ENCODE data around the gene PRKAG1.

DNA sequence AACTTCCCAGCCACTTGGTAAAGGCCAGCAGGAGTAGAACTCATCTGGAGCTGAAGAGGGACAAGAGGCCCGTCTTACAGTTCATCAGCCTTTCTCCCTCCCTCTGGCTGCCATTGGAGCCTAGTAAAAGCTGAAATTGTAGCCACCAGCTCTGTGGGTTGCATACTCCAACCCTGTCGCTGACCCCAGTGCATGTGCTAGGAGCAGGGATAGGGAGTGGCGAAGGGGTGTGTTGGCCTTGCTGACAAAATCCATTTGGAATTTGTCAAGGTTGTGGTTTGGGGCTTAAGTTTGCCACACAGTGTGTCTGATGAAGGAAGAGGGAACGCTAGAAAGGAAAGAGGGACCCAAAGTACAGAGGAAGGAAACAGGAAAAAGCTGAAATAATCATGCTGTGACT lies 57.2 kb downstream of the PRKAG1 start:
- TF ChIP-seq, protein P1, sequence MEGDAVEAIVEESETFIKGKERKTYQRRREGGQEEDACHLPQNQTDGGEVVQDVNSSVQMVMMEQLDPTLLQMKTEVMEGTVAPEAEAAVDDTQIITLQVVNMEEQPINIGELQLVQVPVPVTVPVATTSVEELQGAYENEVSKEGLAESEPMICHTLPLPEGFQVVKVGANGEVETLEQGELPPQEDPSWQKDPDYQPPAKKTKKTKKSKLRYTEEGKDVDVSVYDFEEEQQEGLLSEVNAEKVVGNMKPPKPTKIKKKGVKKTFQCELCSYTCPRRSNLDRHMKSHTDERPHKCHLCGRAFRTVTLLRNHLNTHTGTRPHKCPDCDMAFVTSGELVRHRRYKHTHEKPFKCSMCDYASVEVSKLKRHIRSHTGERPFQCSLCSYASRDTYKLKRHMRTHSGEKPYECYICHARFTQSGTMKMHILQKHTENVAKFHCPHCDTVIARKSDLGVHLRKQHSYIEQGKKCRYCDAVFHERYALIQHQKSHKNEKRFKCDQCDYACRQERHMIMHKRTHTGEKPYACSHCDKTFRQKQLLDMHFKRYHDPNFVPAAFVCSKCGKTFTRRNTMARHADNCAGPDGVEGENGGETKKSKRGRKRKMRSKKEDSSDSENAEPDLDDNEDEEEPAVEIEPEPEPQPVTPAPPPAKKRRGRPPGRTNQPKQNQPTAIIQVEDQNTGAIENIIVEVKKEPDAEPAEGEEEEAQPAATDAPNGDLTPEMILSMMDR (IDR thresholded peaks at IDR 0.05; ENCODE audit: low read depth, low read length, missing input control), result no peak
- TF ChIP-seq, protein P2, sequence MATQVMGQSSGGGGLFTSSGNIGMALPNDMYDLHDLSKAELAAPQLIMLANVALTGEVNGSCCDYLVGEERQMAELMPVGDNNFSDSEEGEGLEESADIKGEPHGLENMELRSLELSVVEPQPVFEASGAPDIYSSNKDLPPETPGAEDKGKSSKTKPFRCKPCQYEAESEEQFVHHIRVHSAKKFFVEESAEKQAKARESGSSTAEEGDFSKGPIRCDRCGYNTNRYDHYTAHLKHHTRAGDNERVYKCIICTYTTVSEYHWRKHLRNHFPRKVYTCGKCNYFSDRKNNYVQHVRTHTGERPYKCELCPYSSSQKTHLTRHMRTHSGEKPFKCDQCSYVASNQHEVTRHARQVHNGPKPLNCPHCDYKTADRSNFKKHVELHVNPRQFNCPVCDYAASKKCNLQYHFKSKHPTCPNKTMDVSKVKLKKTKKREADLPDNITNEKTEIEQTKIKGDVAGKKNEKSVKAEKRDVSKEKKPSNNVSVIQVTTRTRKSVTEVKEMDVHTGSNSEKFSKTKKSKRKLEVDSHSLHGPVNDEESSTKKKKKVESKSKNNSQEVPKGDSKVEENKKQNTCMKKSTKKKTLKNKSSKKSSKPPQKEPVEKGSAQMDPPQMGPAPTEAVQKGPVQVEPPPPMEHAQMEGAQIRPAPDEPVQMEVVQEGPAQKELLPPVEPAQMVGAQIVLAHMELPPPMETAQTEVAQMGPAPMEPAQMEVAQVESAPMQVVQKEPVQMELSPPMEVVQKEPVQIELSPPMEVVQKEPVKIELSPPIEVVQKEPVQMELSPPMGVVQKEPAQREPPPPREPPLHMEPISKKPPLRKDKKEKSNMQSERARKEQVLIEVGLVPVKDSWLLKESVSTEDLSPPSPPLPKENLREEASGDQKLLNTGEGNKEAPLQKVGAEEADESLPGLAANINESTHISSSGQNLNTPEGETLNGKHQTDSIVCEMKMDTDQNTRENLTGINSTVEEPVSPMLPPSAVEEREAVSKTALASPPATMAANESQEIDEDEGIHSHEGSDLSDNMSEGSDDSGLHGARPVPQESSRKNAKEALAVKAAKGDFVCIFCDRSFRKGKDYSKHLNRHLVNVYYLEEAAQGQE (IDR thresholded peaks at IDR 0.05), result no peak
- TF ChIP-seq HNF4A (conservative IDR thresholded peaks at IDR 0.05), result no peak
- TF ChIP-seq FOXA2 (IDR thresholded peaks at IDR 0.05), result no peak
- no peak for TF ChIP-seq RXRA (IDR thresholded peaks at IDR 0.05)

All from liver (tissue), 3 donors.